ENCODE measurements around the gene KRTAP12-4.
"Not testable (repeated sequence)": the region's sequence is repeated elsewhere in the genome, so short reads cannot be mapped to it uniquely, and the experiment has no call there.

The KRTAP12-4 gene

DNA sequence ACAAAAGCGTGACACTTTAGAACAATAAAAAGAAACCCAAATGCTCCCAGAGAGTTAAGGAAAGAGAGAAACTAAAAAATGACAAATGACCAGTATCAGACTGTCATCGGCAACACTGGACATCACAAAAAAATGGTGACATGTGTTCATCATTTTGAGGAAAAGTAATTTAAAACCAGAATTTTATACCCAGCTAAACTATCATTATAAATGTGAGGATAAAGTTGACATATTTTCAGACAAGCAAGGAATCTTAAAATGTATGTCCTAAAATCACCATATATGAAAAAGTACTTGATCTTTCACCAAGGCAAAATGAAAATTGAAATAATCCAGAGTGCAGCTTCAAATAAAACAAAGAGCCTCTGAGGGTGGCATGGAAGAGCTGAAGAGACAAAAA is 9.6 kb downstream of the KRTAP12-4 start:
- TF ChIP-seq, protein P1, sequence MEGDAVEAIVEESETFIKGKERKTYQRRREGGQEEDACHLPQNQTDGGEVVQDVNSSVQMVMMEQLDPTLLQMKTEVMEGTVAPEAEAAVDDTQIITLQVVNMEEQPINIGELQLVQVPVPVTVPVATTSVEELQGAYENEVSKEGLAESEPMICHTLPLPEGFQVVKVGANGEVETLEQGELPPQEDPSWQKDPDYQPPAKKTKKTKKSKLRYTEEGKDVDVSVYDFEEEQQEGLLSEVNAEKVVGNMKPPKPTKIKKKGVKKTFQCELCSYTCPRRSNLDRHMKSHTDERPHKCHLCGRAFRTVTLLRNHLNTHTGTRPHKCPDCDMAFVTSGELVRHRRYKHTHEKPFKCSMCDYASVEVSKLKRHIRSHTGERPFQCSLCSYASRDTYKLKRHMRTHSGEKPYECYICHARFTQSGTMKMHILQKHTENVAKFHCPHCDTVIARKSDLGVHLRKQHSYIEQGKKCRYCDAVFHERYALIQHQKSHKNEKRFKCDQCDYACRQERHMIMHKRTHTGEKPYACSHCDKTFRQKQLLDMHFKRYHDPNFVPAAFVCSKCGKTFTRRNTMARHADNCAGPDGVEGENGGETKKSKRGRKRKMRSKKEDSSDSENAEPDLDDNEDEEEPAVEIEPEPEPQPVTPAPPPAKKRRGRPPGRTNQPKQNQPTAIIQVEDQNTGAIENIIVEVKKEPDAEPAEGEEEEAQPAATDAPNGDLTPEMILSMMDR (IDR thresholded peaks at IDR 0.05; ENCODE audit: control insufficient read depth, insufficient read depth, low read depth, low read length, missing control alignments) = no peak
- no peak for DNase-seq (ENCODE audit: low read depth)
- H3K4me3 ChIP-seq (ENCODE audit: control insufficient read depth, low read depth, low read length) = no peak overlapping the region

DNA sequence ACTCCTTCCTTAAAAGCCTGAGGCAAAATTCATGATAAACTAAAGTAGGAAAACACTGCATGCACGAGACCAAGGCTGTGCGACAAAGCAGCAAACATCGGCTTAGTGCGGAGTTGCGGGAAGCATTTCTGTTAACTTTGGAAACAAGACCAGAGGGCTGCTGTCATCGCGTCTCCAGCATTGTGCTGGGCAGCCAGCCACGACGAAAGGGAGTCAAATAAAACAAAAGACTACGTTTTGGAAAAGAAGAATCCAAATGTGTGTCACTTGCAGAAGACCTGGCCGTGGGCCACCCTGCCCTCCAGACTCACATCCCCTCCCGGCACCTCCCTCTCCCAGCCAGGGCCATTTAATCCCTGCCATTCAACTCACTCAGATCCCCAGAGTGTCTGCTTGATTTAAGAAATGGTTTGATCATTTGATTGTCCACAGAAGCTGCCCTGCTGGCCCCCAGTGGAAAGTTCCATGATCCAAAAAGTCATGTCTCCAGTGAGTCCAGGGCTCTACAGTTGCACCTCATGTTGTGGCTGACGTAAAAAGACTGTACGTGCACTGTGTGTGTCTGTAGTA is 10.6 kb downstream of the KRTAP12-4 start:
- TF ChIP-seq, protein P1 (IDR thresholded peaks at IDR 0.05; ENCODE audit: control insufficient read depth, insufficient read depth, low read depth, low read length, missing control alignments) = no peak
- H3K4me3 ChIP-seq (ENCODE audit: control insufficient read depth, low read depth, low read length) = no peak overlapping the region
- no peak for DNase-seq (ENCODE audit: low read depth)

DNA sequence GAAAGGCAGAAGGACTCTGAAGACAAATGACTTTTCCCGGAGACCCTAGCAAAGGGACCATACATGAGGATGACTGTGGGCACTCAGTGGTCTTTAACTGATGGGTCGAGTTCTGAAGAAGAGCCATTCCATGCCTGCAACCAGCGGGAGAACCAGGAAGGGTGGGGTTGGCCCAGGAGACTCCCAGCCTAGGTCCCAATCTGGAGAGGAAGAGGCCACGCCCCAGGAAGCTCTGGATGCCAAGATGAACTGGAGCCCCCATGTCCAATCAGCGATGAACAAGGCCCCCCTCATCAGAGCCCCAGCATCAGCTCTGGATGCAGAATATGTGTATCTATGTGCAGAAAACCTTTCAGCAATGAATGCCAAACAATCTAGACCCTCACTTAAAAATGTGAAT is 13.7 kb downstream of the KRTAP12-4 start:
- no peak for DNase-seq (ENCODE audit: low read depth)
- TF ChIP-seq, protein P1 (IDR thresholded peaks at IDR 0.05; ENCODE audit: control insufficient read depth, insufficient read depth, low read depth, low read length, missing control alignments) = no peak
- no peak overlapping the region for H3K4me3 ChIP-seq (ENCODE audit: control insufficient read depth, low read depth, low read length)

DNA sequence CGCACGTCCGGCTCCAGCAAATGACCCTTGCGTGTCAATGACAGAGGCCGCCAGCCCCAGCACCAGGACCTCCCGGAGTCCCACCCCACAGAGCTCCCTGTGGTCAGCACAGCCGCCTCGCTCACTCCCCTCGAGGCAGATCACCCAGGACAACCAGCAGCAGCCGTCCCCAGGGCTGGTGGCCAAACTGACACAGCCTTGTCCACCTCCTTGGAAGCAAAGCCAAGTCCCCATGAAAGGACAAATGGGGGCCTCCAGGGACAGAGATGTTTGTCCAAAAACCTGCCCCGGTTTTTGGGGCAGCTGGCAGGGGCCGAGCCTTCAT is 15.2 kb downstream of the KRTAP12-4 start:
- DNase-seq (ENCODE audit: low read depth) = no peak
- TF ChIP-seq, protein P1 (IDR thresholded peaks at IDR 0.05; ENCODE audit: control insufficient read depth, insufficient read depth, low read depth, low read length, missing control alignments) = no peak
- H3K4me3 ChIP-seq (ENCODE audit: control insufficient read depth, low read depth, low read length) = no peak overlapping the region

DNA sequence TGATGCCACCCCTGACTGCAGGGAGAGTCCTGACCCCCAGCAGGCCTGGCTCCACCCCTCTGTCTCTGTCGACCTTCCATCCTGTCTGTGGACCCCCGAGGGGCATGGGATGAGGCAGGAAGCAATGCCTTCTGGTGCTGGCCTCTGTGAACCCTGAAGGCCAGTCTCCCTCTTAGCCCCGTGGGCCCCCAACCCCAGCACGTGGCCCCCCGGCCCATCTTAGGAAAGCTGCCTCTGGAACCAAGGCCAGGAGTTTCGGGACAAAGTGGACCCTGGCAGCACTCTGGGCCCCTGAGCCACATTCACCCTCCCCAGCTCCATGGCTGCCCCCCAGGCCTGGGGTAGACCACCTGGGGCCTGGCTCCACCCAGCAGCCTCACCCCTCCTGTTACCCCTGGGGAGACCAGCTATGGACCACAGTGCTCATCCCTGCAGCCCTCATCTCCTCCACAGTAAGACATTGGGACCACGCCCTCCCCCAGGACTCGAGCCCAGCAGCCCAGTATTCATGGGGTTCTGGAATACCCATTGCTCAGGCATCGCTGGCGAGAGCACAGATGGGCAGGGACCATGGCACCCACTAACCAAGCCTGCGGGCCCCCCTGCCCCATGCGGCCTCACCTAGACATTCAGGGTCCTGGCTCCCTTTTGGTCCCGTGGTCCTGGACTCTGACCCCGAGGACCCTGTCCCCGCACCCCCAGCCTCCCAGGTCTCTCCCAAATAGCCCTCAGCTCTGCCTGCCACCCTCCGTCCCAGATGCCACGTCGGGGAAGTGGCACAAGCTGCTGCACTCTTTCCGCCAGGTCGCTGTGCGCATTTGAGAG is 15.7 kb downstream of the KRTAP12-4 start:
- DNase-seq (ENCODE audit: low read depth); H3K4me3 ChIP-seq (ENCODE audit: control insufficient read depth, low read depth, low read length): not testable (repeated sequence)

DNA sequence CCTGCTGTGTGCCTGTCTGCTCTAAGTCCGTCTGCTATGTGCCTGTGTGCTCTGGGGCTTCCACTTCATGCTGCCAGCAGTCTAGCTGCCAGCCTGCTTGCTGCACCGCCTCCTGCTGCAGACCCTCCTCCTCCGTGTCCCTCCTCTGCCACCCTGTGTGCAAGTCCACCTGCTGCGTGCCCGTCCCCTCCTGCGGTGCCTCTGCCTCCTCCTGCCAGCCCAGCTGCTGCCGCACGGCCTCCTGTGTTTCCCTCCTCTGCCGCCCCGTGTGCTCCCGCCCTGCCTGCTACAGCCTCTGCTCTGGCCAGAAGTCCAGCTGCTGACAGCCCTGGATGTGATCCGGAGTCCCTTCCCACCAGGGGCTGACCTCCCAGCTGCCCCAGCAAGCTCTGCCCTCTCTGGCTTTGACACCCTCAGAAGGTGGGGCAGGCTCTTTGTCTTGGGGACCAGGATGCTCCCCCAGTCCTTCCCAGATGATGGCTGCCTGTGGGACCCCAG is 16.6 kb downstream of the KRTAP12-4 start:
- not testable (repeated sequence) for H3K4me3 ChIP-seq (ENCODE audit: control insufficient read depth, low read depth, low read length); DNase-seq (ENCODE audit: low read depth)

DNA sequence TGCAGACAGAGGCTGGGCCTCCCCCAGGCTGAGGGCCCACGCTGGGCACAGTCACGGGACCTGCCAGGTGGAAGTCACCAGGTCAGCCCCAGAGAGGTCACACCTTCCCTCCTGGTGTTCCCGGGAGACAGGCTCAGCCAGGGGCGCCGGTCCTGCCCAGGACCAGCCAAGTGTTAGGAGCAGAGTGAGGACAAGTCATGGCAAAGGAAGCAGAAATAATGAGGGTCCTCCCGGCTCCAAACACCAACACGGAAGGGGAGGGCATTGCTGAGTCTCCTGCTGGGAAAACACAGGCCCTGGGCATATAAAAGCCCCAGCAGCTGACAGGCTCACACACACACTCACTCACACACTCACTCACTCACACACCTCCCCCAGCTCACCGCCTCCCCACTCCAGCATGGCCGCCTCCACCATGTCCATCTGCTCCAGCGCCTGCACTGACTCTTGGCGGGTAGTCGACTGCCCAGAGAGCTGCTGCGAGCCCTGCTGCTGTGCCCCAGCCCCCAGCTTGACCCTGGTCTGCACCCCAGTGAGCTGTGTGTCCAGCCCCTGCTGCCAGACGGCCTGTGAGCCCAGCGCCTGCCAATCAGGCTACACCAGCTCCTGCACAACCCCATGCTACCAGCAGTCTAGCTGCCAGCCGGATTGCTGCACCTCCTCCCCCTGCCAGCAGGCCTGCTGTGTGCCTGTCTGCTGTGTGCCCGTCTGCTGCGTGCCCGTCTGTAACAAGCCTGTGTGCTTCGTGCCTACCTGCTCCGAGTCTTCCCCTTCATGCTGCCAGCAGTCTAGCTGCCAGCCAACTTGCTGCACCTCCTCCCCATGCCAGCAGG is 17.2 kb downstream of the KRTAP12-4 start, which contains the start of gene KRTAP10-10:
Gene KRTAP10-10 (plus strand): TSS at position 339 of the 833 bp plus-strand sequence. CDS start 62 bp downstream, at position 401.
- TF ChIP-seq, protein P1 (IDR thresholded peaks at IDR 0.05; ENCODE audit: control insufficient read depth, insufficient read depth, low read depth, low read length, missing control alignments) = no peak
- no peak for DNase-seq (ENCODE audit: low read depth)
- no peak within 1 kb of the TSS for H3K4me3 ChIP-seq (ENCODE audit: control insufficient read depth, low read depth, low read length)
